Tibial nerve (tissue), 4 donors: ENCODE data around the gene CTXN3. TPM values are rescaled to one million over a fixed set of nuclear protein-coding genes. Genes with fewer than 3 reads are reported as not detected.

Experiments
- DNase-seq, 2 donors: peaks; one replicate each; pipeline ENCODE4 v3.0.0-alpha.2; 2019; ENCODE audit warnings: low spot score in 2 of 2
- H3K27ac ChIP-seq, 4 donors: fragments of 200-600 bp; sonication (generic) in 3 of 4; one replicate each; pipeline ENCODE4 v1.5.1; 2017 to 2019; ENCODE audit warnings: mild to moderate bottlenecking in 1 of 4
- H3K27me3 ChIP-seq, 2 donors: fragments of 200-600 bp; sonication (generic) in 1 of 2; one replicate each; pipeline versions ENCODE4 v1.5.1 to v1.6.0; 2017 to 2019
- H3K36me3 ChIP-seq, 3 donors: fragments of 200-600 bp; sonication (generic); one replicate each; pipeline ENCODE4 v1.5.1; 2018 to 2019
- H3K4me1 ChIP-seq, 4 donors: fragments of 200-600 bp; sonication (generic) in 3 of 4; one replicate each; pipeline ENCODE4 v1.5.1; 2017 to 2019
- H3K4me3 ChIP-seq, 4 donors: fragments of 200-600 bp; sonication (generic) in 3 of 4; one replicate each; pipeline ENCODE4 v1.5.1; 2017 to 2019; ENCODE audit warnings: mild to moderate bottlenecking in 1 of 4, moderate library complexity in 1 of 4
- H3K9me3 ChIP-seq, 4 donors: fragments of 200-600 bp; sonication (generic) in 3 of 4; one replicate each; pipeline ENCODE4 v1.5.1; 2017 to 2019
- CTCF ChIP-seq, 5 experiments: fragments of 200-600 bp in 3 of 5; fragments of 450-650 bp in 2 of 5; sonication (generic) in 3 of 5; IDR thresholded peaks; one replicate each; pipeline ENCODE4 v1.5.1; 2016 to 2019; ENCODE audit warnings: antibody characterized with exemption in 5 of 5, mild to moderate bottlenecking in 3 of 5, moderate library complexity in 2 of 5
- EP300 ChIP-seq, 2 donors: sonication (generic); formaldehyde crosslinking; IDR thresholded peaks; one replicate each; pipeline ENCODE4 v1.6.1; 2017; ENCODE audit warnings: antibody characterized with exemption in 2 of 2, mild to moderate bottlenecking in 1 of 2
- POLR2A ChIP-seq, 2 donors: fragments of 450-650 bp; IDR thresholded peaks; one replicate each; pipeline ENCODE4 v1.6.1; 2017; ENCODE audit warnings: antibody characterized with exemption in 2 of 2, mild to moderate bottlenecking in 2 of 2, moderate library complexity in 2 of 2
- WGBS, 2 donors: methylation state at CpG; one replicate each; pipeline ENCODE4 v1.1.5; 2018; 5-methylcytosine and 5-hydroxymethylcytosine counted together
- total RNA-seq, 4 donors: library from RNA; depleted of rRNA; stranded (reverse); fragments of >200 nt; gene quantifications; one replicate each; pipeline ENCODE4 v1.1.0, GENCODE V29; 2016

The CTXN3 gene
- total RNA-seq, 4 donors from 2014 or later, result not detected

DNA sequence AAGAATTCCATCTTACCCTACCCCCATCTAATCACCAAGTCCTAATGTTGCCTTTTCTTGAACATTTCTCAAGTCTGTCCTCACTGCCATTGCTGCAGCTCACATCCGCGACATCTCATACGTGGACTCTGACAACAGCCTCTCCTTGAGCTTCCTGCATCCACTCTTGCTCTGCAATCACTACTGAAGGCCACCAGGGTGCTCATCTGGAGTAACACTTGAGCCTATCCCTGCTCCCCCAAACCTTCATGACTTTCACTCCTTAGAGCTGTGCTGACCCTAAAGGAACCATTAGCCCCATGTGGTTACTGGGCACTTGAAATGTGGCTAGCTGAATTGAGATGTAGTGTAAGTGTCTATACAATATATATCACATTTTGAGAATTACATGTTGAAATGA is 46.4 kb upstream of the CTXN3 start:
- Histone ChIP-seq H3K36me3 (no peaks in the 10 kb centered on the region), H3K27ac (no peak overlapping the region), H3K27me3 (no peaks in the 10 kb centered on the region), H3K4me3 (no peak overlapping the region), H3K9me3 (no peaks in the 10 kb centered on the region), H3K4me1 (peaks cover 0 to 10% (median 0%) of the 10 kb centered on the region in 4 donors)
- 97 to 100% methylated on average over 3 of the region's 3 CpGs for WGBS, 2 donors
- no peak for TF ChIP-seq CTCF (IDR thresholded peaks at IDR 0.05)
- DNase-seq, result no peak

DNA sequence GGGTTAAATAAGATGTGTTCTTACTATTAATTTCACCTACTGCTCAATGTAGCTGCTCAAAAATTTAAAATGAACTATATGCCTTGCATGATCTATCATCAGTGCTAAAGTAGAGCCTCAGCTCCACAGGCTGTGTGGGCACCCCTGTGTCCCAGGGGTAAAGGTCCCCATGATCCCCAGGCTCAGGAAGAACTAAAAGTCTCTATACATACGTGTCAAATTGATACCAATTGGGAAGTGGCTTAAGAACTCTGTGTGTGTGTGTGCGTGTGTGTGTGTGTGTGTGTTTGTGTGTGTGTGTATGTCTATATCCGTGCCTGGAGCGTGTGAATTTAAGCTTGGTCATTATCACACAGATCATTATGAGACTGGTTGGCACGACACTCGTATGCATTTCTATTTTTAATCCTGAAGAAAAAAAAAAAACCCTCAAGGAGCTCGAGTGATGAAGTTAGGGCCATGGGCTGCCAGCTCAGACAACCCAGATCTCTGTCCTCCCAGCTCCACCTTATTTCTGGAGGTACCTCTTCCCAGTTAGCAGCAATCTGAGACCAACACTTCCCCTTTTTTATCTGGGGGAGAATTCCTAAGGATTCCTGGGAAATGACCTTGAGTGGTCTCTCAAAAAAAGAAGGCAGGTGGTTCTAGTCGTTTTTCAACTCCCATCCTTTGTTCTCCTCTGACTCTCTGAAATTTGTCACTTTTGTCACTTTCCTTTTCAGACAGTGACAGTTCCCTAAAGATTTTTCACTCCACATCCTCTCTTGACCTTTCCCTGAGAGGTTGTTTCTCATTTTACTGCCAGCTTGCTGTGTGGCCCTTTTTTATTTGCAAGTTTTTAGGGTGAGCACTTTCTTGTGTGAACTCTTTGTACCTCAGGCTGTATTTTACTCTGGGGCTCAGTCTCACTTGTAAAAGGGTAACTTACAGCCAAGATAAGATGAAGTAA is 45.7 kb upstream of the CTXN3 start:
- no peak for TF ChIP-seq CTCF (IDR thresholded peaks at IDR 0.05)
- no peak for TF ChIP-seq POLR2A (IDR thresholded peaks at IDR 0.05)
- TF ChIP-seq EP300 (IDR thresholded peaks at IDR 0.05), result no peak
- no peak overlapping the region for H3K27ac ChIP-seq
- H3K4me3 ChIP-seq, result no peak overlapping the region
- H3K4me1 ChIP-seq, result peaks cover 0 to 10% (median 0%) of the 10 kb centered on the region in 4 donors
- no peaks in the 10 kb centered on the region for H3K36me3 ChIP-seq
- 49 to 54% methylated on average over 8 of the region's 8 CpGs for WGBS, 2 donors
- no peaks in the 10 kb centered on the region for H3K9me3 ChIP-seq
- DNase-seq, result no peak
- H3K27me3 ChIP-seq, result no peaks in the 10 kb centered on the region

- Histone ChIP-seq H3K36me3 (no peaks in the 10 kb centered on the region), H3K9me3 (no peaks in the 10 kb centered on the region), H3K4me1 (peaks cover 0 to 5% (median 0%) of the 10 kb centered on the region in 4 donors), H3K27ac (no peak overlapping the region), H3K4me3 (no peak overlapping the region), H3K27me3 (no peaks in the 10 kb centered on the region)
- no peak for TF ChIP-seq EP300 (IDR thresholded peaks at IDR 0.05)
- TF ChIP-seq CTCF (IDR thresholded peaks at IDR 0.05), result no peak
- no peak for TF ChIP-seq POLR2A (IDR thresholded peaks at IDR 0.05)
- DNase-seq, result no peak
- 86 to 87% methylated on average over 6 of the region's 6 CpGs for WGBS, 2 donors
These were observed 40.7 kb upstream of the CTXN3 start for GRCh38 chr5:127608077-127608660.

DNA sequence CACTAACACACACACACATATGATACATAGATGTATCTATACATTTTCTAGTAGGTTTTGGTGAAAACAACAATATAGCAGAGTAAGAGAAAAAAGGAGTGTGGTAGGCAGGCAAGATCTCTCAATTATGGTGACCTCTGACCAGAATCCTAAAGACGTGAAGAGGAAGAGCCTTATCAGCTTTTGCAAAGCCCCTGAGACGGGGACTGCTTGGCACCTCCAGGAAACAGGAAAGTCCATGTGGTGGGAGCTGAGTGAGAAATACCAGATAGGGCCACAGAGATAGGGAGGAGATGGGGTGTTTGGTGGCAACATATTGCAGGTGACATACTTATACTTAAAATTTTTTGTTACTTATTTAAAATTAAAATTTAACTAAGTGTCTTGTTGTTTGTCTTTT is 39.9 kb upstream of the CTXN3 start:
- no peak for TF ChIP-seq CTCF (IDR thresholded peaks at IDR 0.05)
- no peak for TF ChIP-seq EP300 (IDR thresholded peaks at IDR 0.05)
- TF ChIP-seq POLR2A (IDR thresholded peaks at IDR 0.05), result no peak
- WGBS, 2 donors, result 54 to 74% methylated on average over 2 of the region's 2 CpGs
- H3K27me3 ChIP-seq, result no peaks in the 10 kb centered on the region
- DNase-seq, result no peak
- no peaks in the 10 kb centered on the region for H3K4me1 ChIP-seq
- no peak overlapping the region for H3K27ac ChIP-seq
- no peaks in the 10 kb centered on the region for H3K36me3 ChIP-seq
- no peaks in the 10 kb centered on the region for H3K9me3 ChIP-seq
- no peak overlapping the region for H3K4me3 ChIP-seq

DNA sequence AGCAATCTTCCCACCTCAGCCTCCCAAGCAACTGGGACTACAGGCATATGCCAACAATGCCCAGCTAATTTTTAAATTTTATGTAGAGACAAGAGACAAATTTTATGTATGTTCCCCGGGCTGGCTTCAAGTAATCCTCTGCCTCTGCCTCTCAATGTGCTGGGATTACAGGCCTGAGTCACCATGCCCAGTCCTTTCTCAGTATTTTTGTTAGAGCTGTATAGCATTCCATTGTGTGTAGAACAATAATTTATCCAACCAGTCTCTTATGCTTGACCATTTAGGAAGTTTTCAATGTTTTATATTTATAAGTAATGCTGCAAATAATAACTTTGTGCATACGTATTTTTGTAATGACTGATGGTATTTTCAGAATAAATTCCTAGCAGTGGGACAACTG is 38.9 kb upstream of the CTXN3 start:
- no peaks in the 10 kb centered on the region for H3K27me3 ChIP-seq
- no peaks in the 10 kb centered on the region for H3K36me3 ChIP-seq
- H3K9me3 ChIP-seq, result no peaks in the 10 kb centered on the region
- no peaks in the 10 kb centered on the region for H3K4me1 ChIP-seq
- H3K27ac ChIP-seq, result no peak overlapping the region
- WGBS, 2 donors, result 59 to 66% methylated on average over 2 of the region's 2 CpGs
- DNase-seq, result no peak
- H3K4me3 ChIP-seq, result no peak overlapping the region
- TF ChIP-seq POLR2A (IDR thresholded peaks at IDR 0.05), result no peak
- no peak for TF ChIP-seq CTCF (IDR thresholded peaks at IDR 0.05)
- TF ChIP-seq EP300 (IDR thresholded peaks at IDR 0.05), result no peak
